Jurkat, Clone E6-1 (cell line): ENCODE data around the gene ARHGDIB.

Experiments
- DNase-seq: peaks from one replicate; pipeline ENCODE4 v3.0.0-alpha.2; 2011; ENCODE audit warnings: low read depth, low spot score
- H3K4me3 ChIP-seq: 2 replicates; pipeline ENCODE4 v1.5.1; 2011; ENCODE audit warnings: mild to moderate bottlenecking, low read length, control low read depth, moderate library complexity

Gene ARHGDIB

DNA sequence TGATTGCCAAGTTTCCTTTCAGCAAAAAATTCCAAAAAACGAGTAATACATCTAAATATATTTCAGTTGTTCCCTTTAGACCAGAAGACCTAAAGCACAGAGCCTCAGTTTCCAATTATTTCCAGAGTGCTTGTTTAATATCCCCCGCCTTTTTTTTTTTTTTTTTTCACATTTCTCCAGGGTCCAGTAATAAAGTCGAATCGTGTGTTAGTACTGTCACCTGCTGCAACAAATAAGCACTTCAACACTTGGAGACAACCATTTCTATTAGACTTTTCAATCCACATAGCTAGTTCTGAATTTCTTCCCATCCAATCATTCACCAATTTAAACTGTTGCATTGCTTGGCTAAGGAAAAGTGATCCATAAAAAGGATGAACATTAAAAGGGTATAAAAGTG is 25.0 kb upstream of the ARHGDIB start:
- DNase-seq: no peak
- no peak overlapping the region for H3K4me3 ChIP-seq

GRCh38 chr12:14984766-14985285 is 23.4 kb upstream of the ARHGDIB start:
- DNase-seq: no peak
- no peak overlapping the region for H3K4me3 ChIP-seq

- no peak for DNase-seq
- H3K4me3 ChIP-seq: no peak overlapping the region
These were observed 22.6 kb upstream of the ARHGDIB start for GRCh38 chr12:14984036-14984435.

DNA sequence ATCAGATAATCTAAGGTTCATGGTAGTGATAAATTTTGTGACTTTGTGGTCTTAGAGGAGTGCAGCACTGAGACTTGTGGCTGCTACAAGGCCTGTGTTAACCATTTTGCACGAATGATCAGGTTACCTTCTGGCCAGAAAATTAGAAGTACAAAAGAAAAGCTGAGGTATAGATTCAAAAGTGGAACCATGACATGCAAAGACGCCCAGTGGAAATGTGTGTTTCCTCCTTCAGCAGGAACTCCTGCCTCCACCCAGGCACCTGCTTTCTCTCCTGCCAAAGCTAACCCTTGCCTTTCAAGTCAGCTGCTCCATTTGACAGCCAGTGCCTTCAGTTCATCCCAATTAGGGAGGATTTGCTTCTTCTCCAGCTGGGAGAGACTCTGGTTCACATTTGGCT is 21.6 kb upstream of the ARHGDIB start:
- H3K4me3 ChIP-seq: no peak overlapping the region
- no peak for DNase-seq

GRCh38 chr12:14982562-14982961 is 21.2 kb upstream of the ARHGDIB start:
- DNase-seq: no peak
- no peak overlapping the region for H3K4me3 ChIP-seq

DNA sequence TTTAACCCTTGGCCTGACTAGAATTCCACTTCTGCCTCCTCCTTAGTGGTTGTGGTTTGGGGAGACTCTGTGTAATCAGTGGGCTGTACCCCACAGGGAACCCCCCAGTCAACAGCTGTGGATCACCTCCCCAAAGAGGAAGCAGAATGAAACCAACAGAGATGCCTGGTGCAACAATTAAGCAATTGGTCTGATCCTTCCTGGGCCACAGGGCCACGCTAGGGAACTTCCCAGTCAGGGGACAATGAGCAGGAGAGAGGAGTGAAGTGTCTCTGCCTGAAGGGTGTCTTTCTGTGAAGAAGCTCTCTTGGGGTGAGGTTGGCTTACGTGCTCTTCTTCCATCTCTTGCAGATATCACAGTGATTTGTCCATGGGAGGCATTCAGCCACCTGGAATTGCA is 19.6 kb upstream of the ARHGDIB start:
- no peak overlapping the region for H3K4me3 ChIP-seq

GRCh38 chr12:14979468-14979867 is 18.1 kb upstream of the ARHGDIB start:
- no peak overlapping the region for H3K4me3 ChIP-seq
- no peak for DNase-seq

More for the DNA sequence above, 19.6 kb upstream of the ARHGDIB start:
- DNase-seq: no peak

DNA sequence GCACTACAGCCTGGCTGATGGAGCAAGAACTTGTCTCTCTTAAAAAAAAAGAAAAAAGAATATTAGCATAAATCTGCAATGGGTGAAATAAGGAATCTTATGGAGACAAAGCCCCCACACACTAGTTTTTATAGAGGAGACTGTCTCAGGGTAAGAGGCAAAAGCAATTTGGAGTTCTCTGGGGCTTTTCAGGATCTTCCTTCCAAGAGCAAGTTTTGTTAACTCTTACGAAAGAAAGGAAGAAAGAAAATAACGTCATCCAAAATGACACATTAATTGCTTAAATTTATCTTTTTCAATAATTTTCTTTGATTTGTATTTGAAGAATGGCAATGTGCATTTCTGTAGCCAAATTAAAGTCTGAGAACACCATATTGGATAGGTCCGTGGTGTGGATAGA is 15.3 kb upstream of the ARHGDIB start:
- no peak overlapping the region for H3K4me3 ChIP-seq
- no peak for DNase-seq

DNA sequence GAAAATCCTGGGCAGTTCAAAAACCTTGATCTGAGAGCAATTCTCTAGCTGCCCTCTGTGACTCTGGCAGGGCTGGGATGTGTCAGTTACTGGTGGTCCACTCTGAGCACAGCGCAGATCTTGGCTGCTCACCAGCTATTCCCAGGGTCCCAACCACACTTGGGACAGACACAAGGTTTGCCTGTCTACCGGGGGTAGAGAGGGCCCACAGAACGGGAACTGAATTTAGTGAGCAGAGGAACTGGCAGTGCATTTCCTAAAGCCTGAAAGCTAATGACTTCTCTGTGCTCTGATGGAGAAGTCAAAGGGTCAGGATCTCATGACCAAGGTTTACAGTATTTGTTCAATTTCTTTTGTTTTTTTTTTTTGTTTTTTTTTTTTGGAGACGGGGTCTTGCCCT is 14.1 kb upstream of the ARHGDIB start:
- no peak for DNase-seq
- no peak overlapping the region for H3K4me3 ChIP-seq

- no peak for DNase-seq
- no peak overlapping the region for H3K4me3 ChIP-seq
These were observed 13.2 kb upstream of the ARHGDIB start for GRCh38 chr12:14974633-14975032.

GRCh38 chr12:14972816-14973215 is 11.4 kb upstream of the ARHGDIB start, which contains the start of gene PDE6H:
TSS of gene PDE6H (plus strand) at chr12:14973042. CDS start at chr12:14978013, 4,971 bp downstream.
- no peak within 1 kb of the TSS for H3K4me3 ChIP-seq

DNA sequence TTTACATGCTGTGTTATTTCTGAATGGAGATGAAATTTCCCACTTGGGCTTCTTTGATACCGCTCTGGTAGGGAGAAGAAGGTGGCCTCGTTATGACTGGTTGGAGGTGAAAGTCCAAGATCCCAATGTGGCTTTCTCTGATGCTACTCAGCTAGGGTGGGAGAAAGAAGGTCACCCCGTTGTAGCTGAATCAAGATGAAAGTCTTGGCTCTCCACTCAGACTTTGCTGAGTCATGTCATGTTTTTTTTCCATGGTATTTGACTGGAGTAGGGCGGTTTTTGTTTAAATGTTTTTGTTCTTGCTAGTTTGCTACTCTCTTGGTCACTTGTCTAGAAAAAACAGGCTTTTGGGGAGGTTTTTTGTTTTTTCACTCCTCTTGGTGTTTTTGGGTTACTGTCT is 9.1 kb upstream of the ARHGDIB start:
- no peak for DNase-seq
- H3K4me3 ChIP-seq: no peak overlapping the region

More at GRCh38 chr12:14972816-14973215, 11.4 kb upstream of the ARHGDIB start, which contains the start of gene PDE6H:
- no peak for DNase-seq

DNA sequence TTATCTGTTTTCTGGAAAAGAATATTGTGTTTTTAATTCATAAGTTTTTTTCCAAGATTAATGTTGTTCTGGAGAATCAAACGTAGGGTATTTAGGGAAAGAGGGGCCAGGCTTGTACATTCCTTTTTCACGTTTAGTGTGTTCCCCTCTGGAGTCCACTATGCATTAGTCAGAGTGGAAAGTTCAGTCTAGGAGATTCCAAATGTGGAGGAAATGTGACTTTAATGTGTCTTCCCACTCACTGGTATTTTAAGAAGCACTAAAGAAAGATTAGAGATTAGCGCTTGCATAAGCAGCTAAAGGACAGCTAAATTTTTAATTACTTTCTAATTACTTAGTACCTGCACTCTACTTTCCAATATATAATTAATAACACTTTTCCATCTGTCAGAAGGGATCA is 7.1 kb upstream of the ARHGDIB start:
- no peak overlapping the region for H3K4me3 ChIP-seq
- DNase-seq: no peak

DNA sequence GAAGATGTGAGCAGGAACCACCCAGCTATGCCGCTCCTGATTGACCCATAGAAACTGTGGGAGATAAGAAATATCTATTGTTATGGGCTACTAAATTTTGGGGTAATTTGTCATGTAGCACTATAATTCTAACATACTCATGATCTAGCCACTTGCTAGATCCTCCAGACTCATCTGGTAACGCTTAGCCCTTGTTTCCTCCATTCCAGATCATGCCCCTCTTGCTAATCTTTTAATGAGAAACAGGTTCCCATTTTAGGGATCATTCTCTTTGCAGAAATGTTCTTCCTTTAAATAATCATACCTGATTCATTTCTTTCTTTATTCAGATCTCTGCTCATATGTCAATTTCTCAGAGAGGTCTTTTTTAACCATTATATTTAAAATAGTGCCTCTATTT is 3.8 kb upstream of the ARHGDIB start:
- no peak for DNase-seq
- H3K4me3 ChIP-seq: no peak overlapping the region

- DNase-seq: no peak
These were observed 3.0 kb upstream of the ARHGDIB start for GRCh38 chr12:14964406-14964805.

GRCh38 chr12:14963520-14963919 is 2.1 kb upstream of the ARHGDIB start:
- no peak overlapping the region for H3K4me3 ChIP-seq
- no peak for DNase-seq

More at GRCh38 chr12:14964406-14964805, 3.0 kb upstream of the ARHGDIB start:
- H3K4me3 ChIP-seq: no peak overlapping the region

DNA sequence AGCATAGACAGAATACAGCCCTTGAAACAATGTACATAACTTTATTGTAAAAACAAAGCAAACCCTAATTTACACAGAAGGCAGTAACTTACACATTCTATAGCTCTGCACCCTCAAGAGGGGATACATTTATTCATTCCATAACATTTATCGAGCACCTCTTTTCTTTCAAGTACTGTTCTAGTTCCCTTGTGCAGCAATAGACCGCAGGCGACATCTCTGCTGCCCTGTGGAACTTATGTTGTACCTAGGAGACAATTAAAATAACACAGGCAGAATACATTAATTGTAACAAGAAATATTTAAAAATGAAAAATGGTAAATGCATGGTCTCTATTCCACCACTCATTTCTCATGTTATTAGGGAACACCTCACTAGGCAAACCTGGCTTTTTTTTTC is 1.4 kb upstream of the ARHGDIB start:
- peak overlapping the region; percentile 97 for H3K4me3 ChIP-seq
- DNase-seq: no peak

- DNase-seq: no peak
- peak overlapping the region; percentile 97 for H3K4me3 ChIP-seq
These were observed 745 bp upstream of the ARHGDIB start for GRCh38 chr12:14962153-14962539.

DNA sequence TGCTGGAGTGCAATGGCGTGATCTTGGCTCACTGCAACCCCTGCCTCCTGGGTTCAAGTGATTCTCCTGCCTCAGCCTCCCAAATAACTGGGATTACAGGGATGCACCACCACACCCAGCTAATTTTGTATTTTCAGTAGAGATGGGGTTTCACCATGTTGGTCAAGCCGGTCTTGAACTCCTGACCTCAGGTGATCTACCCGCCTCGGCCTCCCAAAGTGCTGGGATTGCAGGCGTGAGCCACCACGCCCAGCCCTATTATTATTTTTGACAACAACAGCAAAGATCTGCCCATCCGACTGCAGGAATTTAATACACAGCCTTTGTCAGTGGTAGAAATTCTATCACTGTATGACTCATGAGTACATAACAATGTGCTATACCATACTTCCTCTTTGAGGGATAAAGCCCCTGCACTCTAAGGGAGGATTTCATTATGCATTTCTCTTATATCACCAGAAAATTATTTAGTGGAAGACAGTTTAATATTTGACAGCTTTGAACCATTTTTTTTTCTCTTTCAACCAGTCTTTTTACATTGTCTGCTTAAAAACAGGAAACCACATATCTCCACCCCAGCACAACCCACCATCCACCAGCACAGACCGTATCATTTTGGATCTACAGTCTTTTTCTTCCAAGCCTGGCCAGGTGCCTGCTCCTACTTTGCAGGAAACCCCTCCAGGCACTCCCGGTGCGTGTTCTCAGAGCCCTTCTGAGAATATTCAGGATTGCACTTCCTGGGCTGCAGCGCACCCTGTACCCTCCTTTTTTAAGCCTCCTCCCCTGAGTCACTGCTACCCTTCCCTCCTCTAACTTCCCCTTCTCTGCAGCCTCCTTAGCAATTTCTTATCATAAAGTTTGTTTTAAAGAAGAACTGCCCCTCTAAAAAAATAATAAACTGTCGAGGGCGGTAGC is 594 bp downstream of the ARHGDIB start:
- DNase-seq: no peak
- H3K4me3 ChIP-seq: peak overlapping the region; percentile 97

DNA sequence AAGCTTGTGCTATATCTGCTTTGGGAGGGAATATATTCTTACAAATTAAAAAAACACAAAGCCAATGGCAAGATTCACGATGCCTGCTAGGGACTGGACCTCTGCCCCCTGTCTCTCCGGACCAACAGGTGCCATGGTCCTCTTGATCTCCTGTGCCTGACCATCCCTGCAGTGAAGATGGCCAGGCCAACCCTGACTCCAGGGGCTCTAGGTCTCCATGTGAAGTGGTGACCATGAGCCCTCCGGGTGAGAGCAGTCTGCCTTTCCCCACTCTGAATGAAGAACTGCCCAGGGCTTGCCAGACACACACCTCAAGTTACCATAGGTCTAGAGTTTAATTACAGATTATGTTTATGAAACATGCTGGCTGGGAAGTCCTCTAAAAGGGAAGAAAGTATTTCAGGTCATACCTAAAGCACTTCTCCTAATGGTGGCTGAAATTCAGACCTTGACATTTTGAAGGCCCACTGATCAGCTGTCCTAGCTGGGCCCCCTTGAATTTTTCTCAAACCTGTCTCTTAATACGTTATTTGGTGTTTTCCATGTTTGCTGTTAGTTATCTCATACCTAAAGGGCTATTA is 1.4 kb downstream of the ARHGDIB start:
- H3K4me3 ChIP-seq: peak overlapping the region; percentile 97
- DNase-seq: no peak
